ENCODE data around the gene SRCAP. TPM values are rescaled to one million over a fixed set of nuclear protein-coding genes. Genes with fewer than 3 reads are reported as not detected.
A peak's percentile ranks its signal among the peaks of the same experiment; 100 is the strongest.

The SRCAP gene
- total RNA-seq, 1 donor from 2014 or later, result 18.1 TPM

GRCh38 chr16:30771726-30772125 is 72.8 kb downstream of the SRCAP start:
- no peak for TF ChIP-seq CTCF (IDR thresholded peaks at IDR 0.05; ENCODE audit: insufficient read depth, low read length, poor library complexity, severe bottlenecking)
- H3K4me3 ChIP-seq (ENCODE audit: low read depth, low read length), result no peak overlapping the region
- peaks cover 5% of the 10 kb centered on the region for H3K36me3 ChIP-seq (ENCODE audit: control insufficient read depth, insufficient read depth, low read length)
- no peak for DNase-seq (ENCODE audit: low read depth)
- H3K27me3 ChIP-seq (ENCODE audit: control insufficient read depth, insufficient read depth, low read length), result no peaks in the 10 kb centered on the region

GRCh38 chr16:30773826-30774225 is 74.9 kb downstream of the SRCAP start:
- TF ChIP-seq CTCF (IDR thresholded peaks at IDR 0.05; ENCODE audit: insufficient read depth, low read length, poor library complexity, severe bottlenecking), result no peak
- DNase-seq (ENCODE audit: low read depth), result no peak
- Histone ChIP-seq H3K36me3 (ENCODE audit: control insufficient read depth, insufficient read depth, low read length) (peaks cover 3% of the 10 kb centered on the region), H3K27me3 (ENCODE audit: control insufficient read depth, insufficient read depth, low read length) (no peaks in the 10 kb centered on the region), H3K4me3 (ENCODE audit: low read depth, low read length) (no peak overlapping the region)

DNA sequence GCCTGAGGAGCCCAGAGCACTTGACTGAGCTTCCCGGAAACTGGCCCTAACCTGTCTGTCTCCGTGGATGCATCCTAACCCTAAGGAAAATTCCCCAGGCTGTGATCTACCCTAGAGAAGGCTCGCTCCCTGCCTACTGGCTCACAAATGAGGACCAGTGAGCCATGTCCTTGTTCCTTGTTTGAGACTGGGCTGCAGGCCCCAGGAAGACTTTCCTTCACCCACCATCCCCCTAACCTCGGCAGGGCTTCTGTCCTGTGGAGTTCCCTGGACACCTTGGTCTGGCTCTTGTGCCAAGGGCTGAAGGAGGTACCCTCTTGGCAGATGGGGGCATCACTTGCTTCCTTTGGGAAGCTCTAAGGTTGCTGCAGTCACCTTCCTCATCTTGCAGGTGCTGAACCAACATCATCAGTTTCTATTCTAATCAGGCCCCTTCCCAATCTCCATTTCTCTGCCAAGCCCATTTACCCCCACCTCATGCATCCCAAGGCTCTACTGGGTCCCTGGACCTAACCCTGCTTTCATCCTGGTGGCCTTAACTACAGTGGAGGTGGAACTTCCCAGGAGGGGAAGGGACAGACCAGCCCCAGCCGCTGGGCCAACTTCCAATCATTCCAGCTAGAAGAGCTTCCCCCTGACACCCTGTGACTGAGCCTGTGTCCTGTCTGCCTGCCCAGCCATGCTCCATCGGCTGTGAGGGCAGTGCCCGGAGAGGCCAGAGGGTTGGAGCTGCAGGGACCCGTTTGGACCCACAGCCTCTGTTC is 75.6 kb downstream of the SRCAP start:
- Histone ChIP-seq H3K36me3 (ENCODE audit: control insufficient read depth, insufficient read depth, low read length) (peaks cover 2% of the 10 kb centered on the region), H3K4me3 (ENCODE audit: low read depth, low read length) (peak overlapping the region; percentile 72), H3K27me3 (ENCODE audit: control insufficient read depth, insufficient read depth, low read length) (no peaks in the 10 kb centered on the region)
- no peak for TF ChIP-seq CTCF (IDR thresholded peaks at IDR 0.05; ENCODE audit: insufficient read depth, low read length, poor library complexity, severe bottlenecking)
- DNase-seq (ENCODE audit: low read depth), result no peak

GRCh38 chr16:30775131-30775391 is 76.1 kb downstream of the SRCAP start:
- DNase-seq (ENCODE audit: low read depth), result no peak
- peaks cover 2% of the 10 kb centered on the region for H3K36me3 ChIP-seq (ENCODE audit: control insufficient read depth, insufficient read depth, low read length)
- H3K4me3 ChIP-seq (ENCODE audit: low read depth, low read length), result peak overlapping the region; percentile 72
- H3K27me3 ChIP-seq (ENCODE audit: control insufficient read depth, insufficient read depth, low read length), result no peaks in the 10 kb centered on the region
- no peak for TF ChIP-seq CTCF (IDR thresholded peaks at IDR 0.05; ENCODE audit: insufficient read depth, low read length, poor library complexity, severe bottlenecking)

DNA sequence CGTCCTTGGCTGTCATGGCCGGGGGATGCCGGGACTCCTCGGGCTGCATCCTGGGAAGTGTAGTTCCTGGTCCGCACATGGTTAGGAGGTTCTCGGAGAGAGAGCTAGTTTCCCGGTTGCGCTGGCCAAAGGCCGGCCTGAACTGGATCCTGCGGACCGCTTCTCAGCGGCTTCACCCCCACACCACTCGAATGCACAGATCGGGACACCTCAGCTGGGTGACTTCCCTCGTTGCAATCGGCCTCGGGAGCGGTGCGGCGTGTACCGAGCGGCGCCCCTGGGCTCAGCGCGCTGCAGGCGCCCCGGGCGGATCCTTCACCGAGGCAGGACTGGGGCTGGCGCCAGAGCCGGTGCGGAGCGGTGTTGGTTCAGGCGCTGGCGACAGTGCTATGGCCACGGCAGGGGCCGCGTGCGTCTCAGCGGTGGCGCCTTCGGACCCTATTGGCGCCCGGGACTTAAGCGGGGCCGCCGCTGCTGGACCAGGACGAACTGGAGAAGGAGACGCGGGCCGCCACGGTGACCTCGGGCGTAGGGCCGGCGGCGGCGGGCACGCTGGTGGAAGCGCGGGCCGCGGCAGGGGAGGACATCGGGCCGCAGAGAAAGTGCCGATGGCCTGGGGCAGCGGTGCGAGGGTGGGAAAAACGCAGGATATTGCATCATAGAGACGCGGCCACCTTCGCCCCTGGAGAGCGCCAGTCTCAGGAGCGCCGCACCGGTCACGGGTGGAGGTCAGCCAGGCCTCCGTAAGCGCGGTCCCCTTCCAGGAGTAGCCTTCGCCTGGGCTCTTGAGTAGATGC is 76.6 kb downstream of the SRCAP start:
- Histone ChIP-seq H3K36me3 (ENCODE audit: control insufficient read depth, insufficient read depth, low read length) (peaks cover 2% of the 10 kb centered on the region), H3K27me3 (ENCODE audit: control insufficient read depth, insufficient read depth, low read length) (no peaks in the 10 kb centered on the region), H3K4me3 (ENCODE audit: low read depth, low read length) (peak overlapping the region; percentile 72)
- peak; percentile 41 for DNase-seq (ENCODE audit: low read depth)
- no peak for TF ChIP-seq CTCF (IDR thresholded peaks at IDR 0.05; ENCODE audit: insufficient read depth, low read length, poor library complexity, severe bottlenecking)
